Measurements from ENCODE around the gene SMURF1.

Gene SMURF1

GRCh38 chr7:99141334-99141733, 2.6 kb downstream of the SMURF1 start:
- no peak for DNase-seq

GRCh38 chr7:99140813-99141212, 3.1 kb downstream of the SMURF1 start:
- no peak for DNase-seq

GRCh38 chr7:99139036-99139435, 4.9 kb downstream of the SMURF1 start:
- no peak for DNase-seq

GRCh38 chr7:99137411-99138180, 6.3 kb downstream of the SMURF1 start:
- no peak for DNase-seq

GRCh38 chr7:99135938-99136337, 8.0 kb downstream of the SMURF1 start:
- no peak for DNase-seq

GRCh38 chr7:99133766-99134564, 9.9 kb downstream of the SMURF1 start:
- no peak for DNase-seq

GRCh38 chr7:99132595-99133321, 11.2 kb downstream of the SMURF1 start:
- DNase-seq, result no peak

GRCh38 chr7:99131290-99131689, 12.6 kb downstream of the SMURF1 start:
- DNase-seq, result no peak

GRCh38 chr7:99129536-99129935, 14.4 kb downstream of the SMURF1 start:
- DNase-seq, result no peak

- no peak for DNase-seq
Observed at GRCh38 chr7:99129001-99129400, 14.9 kb downstream of the SMURF1 start.

GRCh38 chr7:99128076-99128950, 15.6 kb downstream of the SMURF1 start:
- peak; percentile 83 for DNase-seq

GRCh38 chr7:99127636-99128035, 16.3 kb downstream of the SMURF1 start:
- DNase-seq, result no peak

- DNase-seq, result no peak
Observed at GRCh38 chr7:99126921-99127553, 16.9 kb downstream of the SMURF1 start.

- DNase-seq, result no peak
Observed at GRCh38 chr7:99125505-99125865, 18.4 kb downstream of the SMURF1 start.

- DNase-seq, result no peak
Observed at GRCh38 chr7:99124751-99125504, 19.0 kb downstream of the SMURF1 start.

- DNase-seq, result no peak
Observed at GRCh38 chr7:99124236-99124635, 19.7 kb downstream of the SMURF1 start.

- DNase-seq, result no peak
Observed at GRCh38 chr7:99123571-99124033, 20.3 kb downstream of the SMURF1 start.

- no peak for DNase-seq
Observed at GRCh38 chr7:99122762-99123161, 21.1 kb downstream of the SMURF1 start.

- no peak for DNase-seq
Observed at GRCh38 chr7:99121496-99122021, 22.3 kb downstream of the SMURF1 start.

GRCh38 chr7:99120916-99121315, 23.0 kb downstream of the SMURF1 start:
- DNase-seq, result no peak

GRCh38 chr7:99120501-99120900, 23.4 kb downstream of the SMURF1 start:
- no peak for DNase-seq
